ENCODE data around the gene PTER.

The PTER gene

DNA sequence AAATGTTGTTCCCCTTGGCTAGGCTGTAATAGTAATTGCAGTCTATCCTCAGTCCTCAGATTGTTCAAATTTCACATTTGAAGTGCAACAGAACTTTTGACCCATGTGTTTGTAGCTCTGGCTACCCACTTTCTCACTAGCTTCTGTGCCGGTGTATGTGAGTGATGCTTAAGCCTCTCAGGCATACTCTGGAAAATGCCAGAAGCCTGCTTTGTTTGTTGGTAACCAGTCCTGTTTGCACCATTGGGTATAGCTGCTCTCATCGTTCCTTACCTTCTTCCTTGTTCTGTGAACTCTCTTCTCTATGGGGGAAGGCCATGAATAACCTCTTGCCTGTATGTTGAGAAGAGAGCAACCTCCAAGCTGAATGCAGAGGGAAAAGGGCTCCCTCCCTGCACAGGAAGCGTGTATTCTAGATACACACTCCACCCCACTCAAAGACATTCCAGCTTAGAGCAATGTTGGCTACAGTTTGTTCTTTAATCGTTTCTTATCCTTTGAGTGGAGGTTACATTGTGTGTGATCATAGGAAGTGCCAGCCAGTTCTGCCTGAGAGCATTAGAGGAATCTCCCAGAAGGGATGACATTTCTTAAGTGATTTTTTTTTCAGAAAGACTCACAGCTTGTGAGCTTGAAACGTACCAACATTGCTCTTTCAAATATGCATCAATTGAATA, 44.4 kb downstream of the PTER start:
- no peaks in the 10 kb centered on the region for H3K27me3 ChIP-seq (ENCODE audit: low read depth, low read length)
- H3K36me3 ChIP-seq (replicated peaks; ENCODE audit: low read depth, low read length), result no peaks in the 10 kb centered on the region
- no peak overlapping the region for H3K9ac ChIP-seq (ENCODE audit: low read length)

DNA sequence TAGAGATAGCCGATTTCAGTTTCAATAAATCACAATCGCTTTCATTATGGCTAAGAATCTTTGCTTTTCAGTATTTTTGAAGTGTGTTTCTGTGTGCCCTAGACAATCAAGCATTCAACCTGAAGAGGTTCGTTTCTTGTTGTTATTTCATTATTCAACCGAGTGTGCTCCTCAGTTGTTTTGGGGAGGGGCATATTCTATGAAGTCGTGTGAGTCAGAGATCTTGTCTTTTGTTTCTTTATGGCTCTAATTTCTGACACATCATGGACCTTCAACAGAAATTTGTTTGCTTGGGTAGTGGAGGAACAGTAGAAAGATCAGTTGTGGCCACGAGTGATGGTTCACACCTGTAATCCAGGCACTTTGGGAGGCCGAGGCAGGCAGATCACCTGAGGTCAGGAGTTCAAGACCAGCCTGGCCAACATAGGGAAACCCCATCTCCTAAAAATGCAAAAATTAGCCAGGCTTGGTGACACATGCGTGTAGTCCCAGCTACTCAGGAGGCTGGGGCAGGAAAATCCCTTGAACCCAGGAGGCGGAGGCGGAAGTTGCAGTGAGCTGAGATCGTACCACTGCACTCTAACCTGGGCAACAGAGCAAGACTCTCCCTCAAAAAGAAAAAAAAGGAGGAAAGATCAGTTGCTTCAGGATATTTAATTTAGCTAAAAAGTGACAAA, 46.6 kb downstream of the PTER start:
- Histone ChIP-seq H3K4me2 (ENCODE audit: low read length) (no peak overlapping the region), H3K27ac (ENCODE audit: low read length) (no peak overlapping the region)
- TF ChIP-seq, protein P1, sequence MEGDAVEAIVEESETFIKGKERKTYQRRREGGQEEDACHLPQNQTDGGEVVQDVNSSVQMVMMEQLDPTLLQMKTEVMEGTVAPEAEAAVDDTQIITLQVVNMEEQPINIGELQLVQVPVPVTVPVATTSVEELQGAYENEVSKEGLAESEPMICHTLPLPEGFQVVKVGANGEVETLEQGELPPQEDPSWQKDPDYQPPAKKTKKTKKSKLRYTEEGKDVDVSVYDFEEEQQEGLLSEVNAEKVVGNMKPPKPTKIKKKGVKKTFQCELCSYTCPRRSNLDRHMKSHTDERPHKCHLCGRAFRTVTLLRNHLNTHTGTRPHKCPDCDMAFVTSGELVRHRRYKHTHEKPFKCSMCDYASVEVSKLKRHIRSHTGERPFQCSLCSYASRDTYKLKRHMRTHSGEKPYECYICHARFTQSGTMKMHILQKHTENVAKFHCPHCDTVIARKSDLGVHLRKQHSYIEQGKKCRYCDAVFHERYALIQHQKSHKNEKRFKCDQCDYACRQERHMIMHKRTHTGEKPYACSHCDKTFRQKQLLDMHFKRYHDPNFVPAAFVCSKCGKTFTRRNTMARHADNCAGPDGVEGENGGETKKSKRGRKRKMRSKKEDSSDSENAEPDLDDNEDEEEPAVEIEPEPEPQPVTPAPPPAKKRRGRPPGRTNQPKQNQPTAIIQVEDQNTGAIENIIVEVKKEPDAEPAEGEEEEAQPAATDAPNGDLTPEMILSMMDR (IDR thresholded peaks at IDR 0.05; ENCODE audit: low read depth, low read length), result no peak
- TF ChIP-seq EZH2phosphoT487 (IDR thresholded peaks at IDR 0.05; ENCODE audit: low read depth), result no peak

More for the DNA sequence above, 44.4 kb downstream of the PTER start:
- no peak overlapping the region for H3K27ac ChIP-seq (ENCODE audit: low read length)
- H3K4me2 ChIP-seq (ENCODE audit: low read length), result no peak overlapping the region
- H3K9me3 ChIP-seq (ENCODE audit: insufficient read depth, low read length), result no peaks in the 10 kb centered on the region
- no peaks in the 10 kb centered on the region for H3K79me2 ChIP-seq (ENCODE audit: low read length)
- no peak for TF ChIP-seq EZH2phosphoT487 (IDR thresholded peaks at IDR 0.05; ENCODE audit: low read depth)
- TF ChIP-seq, protein P1 (IDR thresholded peaks at IDR 0.05; ENCODE audit: low read depth, low read length), result no peak
- no peak overlapping the region for H2AFZ ChIP-seq (ENCODE audit: low read depth, low read length)
- no peak overlapping the region for H3K4me3 ChIP-seq (ENCODE audit: low read length)
- no peaks in the 10 kb centered on the region for H3K4me1 ChIP-seq (ENCODE audit: low read length)
- no peaks in the 10 kb centered on the region for H4K20me1 ChIP-seq (ENCODE audit: insufficient read depth, low read length)

DNA sequence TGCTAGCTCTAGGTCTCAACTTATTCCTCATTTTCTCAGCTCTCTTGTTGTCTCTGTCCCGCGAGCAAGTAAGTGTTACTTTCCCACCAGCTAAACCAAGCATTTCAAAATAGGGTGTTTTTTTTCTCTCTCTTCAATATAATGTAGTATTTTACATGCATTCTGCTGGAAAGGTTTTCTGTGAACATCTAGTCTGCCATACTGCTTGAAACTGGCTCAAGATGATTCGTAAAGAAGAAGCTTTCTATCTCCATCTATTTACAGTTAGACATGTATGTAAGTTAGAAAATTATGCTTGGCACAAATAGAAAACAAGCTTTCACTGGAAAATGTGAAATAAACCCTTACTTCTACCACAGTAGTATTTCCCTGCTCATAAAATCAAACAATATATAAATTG, 53.7 kb downstream of the PTER start:
- no peaks in the 10 kb centered on the region for H3K4me1 ChIP-seq (ENCODE audit: low read length)

More for the DNA sequence above, 46.6 kb downstream of the PTER start:
- H3K79me2 ChIP-seq (ENCODE audit: low read length), result no peaks in the 10 kb centered on the region
- H3K27me3 ChIP-seq (ENCODE audit: low read depth, low read length), result no peaks in the 10 kb centered on the region
- no peaks in the 10 kb centered on the region for H3K36me3 ChIP-seq (replicated peaks; ENCODE audit: low read depth, low read length)
- H3K4me1 ChIP-seq (ENCODE audit: low read length), result no peaks in the 10 kb centered on the region
- no peak overlapping the region for H2AFZ ChIP-seq (ENCODE audit: low read depth, low read length)
- H3K4me3 ChIP-seq (ENCODE audit: low read length), result no peak overlapping the region
- H4K20me1 ChIP-seq (ENCODE audit: insufficient read depth, low read length), result no peaks in the 10 kb centered on the region
- no peaks in the 10 kb centered on the region for H3K9me3 ChIP-seq (ENCODE audit: insufficient read depth, low read length)
- no peak overlapping the region for H3K9ac ChIP-seq (ENCODE audit: low read length)

DNA sequence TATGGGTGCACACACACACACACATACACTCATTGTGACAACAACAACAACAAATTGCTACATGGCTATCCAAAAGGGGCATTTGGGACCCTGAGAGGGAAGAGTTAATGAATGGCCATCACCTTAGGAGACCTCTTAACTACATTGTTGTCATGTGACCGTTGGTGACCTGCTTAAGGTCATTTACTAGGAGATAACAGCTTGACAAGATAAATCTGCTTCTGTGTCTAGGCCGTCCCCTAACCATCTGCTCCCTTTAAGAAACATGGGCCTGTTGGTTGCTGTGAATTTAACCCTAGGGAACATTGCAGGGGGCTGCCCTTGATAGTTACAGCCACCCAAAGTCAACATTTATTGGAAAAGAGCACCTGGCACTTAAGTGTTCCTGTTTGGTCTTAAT, 55.1 kb downstream of the PTER start:
- no peaks in the 10 kb centered on the region for H3K9me3 ChIP-seq (ENCODE audit: insufficient read depth, low read length)
- no peak overlapping the region for H3K9ac ChIP-seq (ENCODE audit: low read length)
- H2AFZ ChIP-seq (ENCODE audit: low read depth, low read length), result no peak overlapping the region
- H3K27ac ChIP-seq (ENCODE audit: low read length), result no peak overlapping the region
- H4K20me1 ChIP-seq (ENCODE audit: insufficient read depth, low read length), result no peaks in the 10 kb centered on the region
- H3K79me2 ChIP-seq (ENCODE audit: low read length), result no peaks in the 10 kb centered on the region
- H3K4me1 ChIP-seq (ENCODE audit: low read length), result no peaks in the 10 kb centered on the region
- H3K4me2 ChIP-seq (ENCODE audit: low read length), result no peak overlapping the region
- no peaks in the 10 kb centered on the region for H3K36me3 ChIP-seq (replicated peaks; ENCODE audit: low read depth, low read length)
- H3K4me3 ChIP-seq (ENCODE audit: low read length), result no peak overlapping the region
- H3K27me3 ChIP-seq (ENCODE audit: low read depth, low read length), result no peaks in the 10 kb centered on the region
- TF ChIP-seq EZH2phosphoT487 (IDR thresholded peaks at IDR 0.05; ENCODE audit: low read depth), result no peak
- TF ChIP-seq, protein P1 (IDR thresholded peaks at IDR 0.05; ENCODE audit: low read depth, low read length), result no peak

More for the DNA sequence above, 53.7 kb downstream of the PTER start:
- Histone ChIP-seq H4K20me1 (ENCODE audit: insufficient read depth, low read length) (no peaks in the 10 kb centered on the region), H3K79me2 (ENCODE audit: low read length) (no peaks in the 10 kb centered on the region), H3K27ac (ENCODE audit: low read length) (no peak overlapping the region), H3K4me3 (ENCODE audit: low read length) (no peak overlapping the region), H3K4me2 (ENCODE audit: low read length) (no peak overlapping the region), H3K27me3 (ENCODE audit: low read depth, low read length) (no peaks in the 10 kb centered on the region), H2AFZ (ENCODE audit: low read depth, low read length) (no peak overlapping the region), H3K36me3 (replicated peaks; ENCODE audit: low read depth, low read length) (no peaks in the 10 kb centered on the region), H3K9ac (ENCODE audit: low read length) (no peak overlapping the region), H3K9me3 (ENCODE audit: insufficient read depth, low read length) (no peaks in the 10 kb centered on the region)
- TF ChIP-seq, protein P1 (IDR thresholded peaks at IDR 0.05; ENCODE audit: low read depth, low read length), result no peak
- TF ChIP-seq EZH2phosphoT487 (IDR thresholded peaks at IDR 0.05; ENCODE audit: low read depth), result no peak
